Measurements from ENCODE around the gene SPTBN5.

The SPTBN5 gene

GRCh38 chr15:41801850-41802455 lies 91.9 kb downstream of the SPTBN5 start:
- Histone ChIP-seq H3F3A (ENCODE audit: control insufficient read depth, insufficient read depth) (no peaks in the 10 kb centered on the region), H3K9me2 (replicated peaks; ENCODE audit: control insufficient read depth, low read length) (no peaks in the 10 kb centered on the region), H3K27me3 (ENCODE audit: control insufficient read depth, low read length) (no peaks in the 10 kb centered on the region), H3K4me2 (ENCODE audit: low read length) (no peak overlapping the region), H3K27ac (ENCODE audit: low read depth, low read length) (no peak overlapping the region), H3K4me3 (ENCODE audit: low read length) (no peak overlapping the region), H3K4me1 (ENCODE audit: control insufficient read depth, low read length) (no peaks in the 10 kb centered on the region), H3K9me3 (ENCODE audit: control insufficient read depth, insufficient read depth, low read length) (no peaks in the 10 kb centered on the region), H3K79me2 (ENCODE audit: control insufficient read depth, low read length) (no peaks in the 10 kb centered on the region), H4K20me1 (ENCODE audit: control insufficient read depth, insufficient read depth, low read depth, low read length) (no peaks in the 10 kb centered on the region), H3K36me3 (ENCODE audit: control insufficient read depth, low read length) (no peaks in the 10 kb centered on the region)
- TF ChIP-seq EZH2phosphoT487 (IDR thresholded peaks at IDR 0.05; ENCODE audit: borderline replicate concordance, low read length) (no peak), CTCF (IDR thresholded peaks at IDR 0.05; ENCODE audit: low read depth, low read length, poor library complexity, severe bottlenecking) (no peak)

- Histone ChIP-seq H3K27ac (ENCODE audit: low read depth, low read length) (no peak overlapping the region), H3K4me1 (ENCODE audit: control insufficient read depth, low read length) (peaks cover 4% of the 10 kb centered on the region), H3K9me2 (replicated peaks; ENCODE audit: control insufficient read depth, low read length) (no peaks in the 10 kb centered on the region), H3K36me3 (ENCODE audit: control insufficient read depth, low read length) (no peaks in the 10 kb centered on the region), H3K9me3 (ENCODE audit: control insufficient read depth, insufficient read depth, low read length) (no peaks in the 10 kb centered on the region), H3K4me2 (ENCODE audit: low read length) (no peak overlapping the region), H3K27me3 (ENCODE audit: control insufficient read depth, low read length) (no peaks in the 10 kb centered on the region), H4K20me1 (ENCODE audit: control insufficient read depth, insufficient read depth, low read depth, low read length) (no peaks in the 10 kb centered on the region), H3K79me2 (ENCODE audit: control insufficient read depth, low read length) (no peaks in the 10 kb centered on the region), H3K4me3 (ENCODE audit: low read length) (no peak overlapping the region), H3F3A (ENCODE audit: control insufficient read depth, insufficient read depth) (no peaks in the 10 kb centered on the region)
- TF ChIP-seq CTCF (IDR thresholded peaks at IDR 0.05; ENCODE audit: low read depth, low read length, poor library complexity, severe bottlenecking) (no peak), EZH2phosphoT487 (IDR thresholded peaks at IDR 0.05; ENCODE audit: borderline replicate concordance, low read length) (no peak)
These were observed 92.7 kb downstream of the SPTBN5 start for GRCh38 chr15:41801185-41801584.

GRCh38 chr15:41799488-41799805 lies 94.4 kb downstream of the SPTBN5 start:
- no peak overlapping the region for H3K4me2 ChIP-seq (ENCODE audit: low read length)
- no peaks in the 10 kb centered on the region for H4K20me1 ChIP-seq (ENCODE audit: control insufficient read depth, insufficient read depth, low read depth, low read length)
- H3K9me3 ChIP-seq (ENCODE audit: control insufficient read depth, insufficient read depth, low read length), result no peaks in the 10 kb centered on the region
- no peak overlapping the region for H3K4me3 ChIP-seq (ENCODE audit: low read length)
- no peaks in the 10 kb centered on the region for H3K36me3 ChIP-seq (ENCODE audit: control insufficient read depth, low read length)
- TF ChIP-seq EZH2phosphoT487 (IDR thresholded peaks at IDR 0.05; ENCODE audit: borderline replicate concordance, low read length) (no peak), CTCF (IDR thresholded peaks at IDR 0.05; ENCODE audit: low read depth, low read length, poor library complexity, severe bottlenecking) (no peak)
- H3K27ac ChIP-seq (ENCODE audit: low read depth, low read length), result no peak overlapping the region
- H3K9me2 ChIP-seq (replicated peaks; ENCODE audit: control insufficient read depth, low read length), result no peaks in the 10 kb centered on the region
- no peaks in the 10 kb centered on the region for H3K27me3 ChIP-seq (ENCODE audit: control insufficient read depth, low read length)
- peaks cover 20% of the 10 kb centered on the region for H3K4me1 ChIP-seq (ENCODE audit: control insufficient read depth, low read length)
- 0 out of 2 replicates have a peak, but pooled peaks cover 2% of the 10 kb centered on the region for H3F3A ChIP-seq (ENCODE audit: control insufficient read depth, insufficient read depth)
- H3K79me2 ChIP-seq (ENCODE audit: control insufficient read depth, low read length), result no peaks in the 10 kb centered on the region

Data from DOHH2 (cell line).